Fibroblast of lung (primary cell): ENCODE results near the gene SLC15A5. TPM values are rescaled to one million over a fixed set of nuclear protein-coding genes. Genes with fewer than 3 reads are reported as not detected.

Experiments used
- DNase-seq, 2 donors: peaks; one replicate each; pipeline versions ENCODE4 v3.0.0 to v3.0.0-alpha.2; 2010; ENCODE audit warnings: low read depth in 2 of 2
- H2AFZ ChIP-seq: 2 replicates; pipeline ENCODE4 v1.5.1; 2012; ENCODE audit warnings: low read length, control low read depth, inconsistent platforms
- H3K27ac ChIP-seq: 2 replicates; pipeline ENCODE4 v1.5.1; 2011; ENCODE audit warnings: low read length, control low read depth; ENCODE audit not compliant: insufficient read depth
- H3K27me3 ChIP-seq: 2 replicates; pipeline ENCODE4 v1.5.1; 2011; ENCODE audit warnings: mild to moderate bottlenecking, low read length; ENCODE audit not compliant: control insufficient read depth, insufficient read depth
- H3K36me3 ChIP-seq: 2 replicates; pipeline ENCODE4 v1.5.1; 2011; ENCODE audit warnings: low read length; ENCODE audit not compliant: control insufficient read depth, insufficient read depth
- H3K4me1 ChIP-seq: 2 replicates; pipeline ENCODE4 v1.5.1; 2011; ENCODE audit warnings: low read length; ENCODE audit not compliant: control insufficient read depth, insufficient read depth; ENCODE audit errors: extremely low read depth
- H3K4me2 ChIP-seq: 2 replicates; pipeline ENCODE4 v1.5.1; 2011; ENCODE audit warnings: low read length, control low read depth; ENCODE audit not compliant: insufficient read depth; ENCODE audit errors: extremely low read depth
- H3K4me3 ChIP-seq, 4 experiments: fragments of 200-600 bp in 1 of 4; sonication (generic) in 1 of 4; replicated peaks in 1 of 4; 2 replicates each; pipeline ENCODE4 v1.5.1; 2011 to 2016; ENCODE audit warnings: low read length in 4 of 4, low read depth in 3 of 4, mild to moderate bottlenecking in 3 of 4, control low read depth in 2 of 4, inconsistent platforms in 1 of 4, mixed read lengths in 1 of 4; ENCODE audit not compliant: insufficient read depth in 1 of 4; ENCODE audit errors: control extremely low read depth in 1 of 4
- H3K79me2 ChIP-seq: 2 replicates; pipeline ENCODE4 v1.5.1; 2012; ENCODE audit warnings: mild to moderate bottlenecking, low read length, inconsistent platforms; ENCODE audit not compliant: control insufficient read depth, insufficient read depth
- H3K9ac ChIP-seq: 2 replicates; pipeline ENCODE4 v1.5.1; 2011; ENCODE audit warnings: mild to moderate bottlenecking, low read length, control low read depth; ENCODE audit not compliant: insufficient read depth
- H3K9me3 ChIP-seq: 2 replicates; pipeline ENCODE4 v1.5.1; 2012; ENCODE audit warnings: low read depth, low read length; ENCODE audit not compliant: control insufficient read depth, insufficient read depth
- H4K20me1 ChIP-seq: 2 replicates; pipeline ENCODE4 v1.5.1; 2011; ENCODE audit warnings: low read length; ENCODE audit not compliant: control insufficient read depth, insufficient read depth; ENCODE audit errors: extremely low read depth
- CTCF ChIP-seq, 2 donors: IDR thresholded peaks in 1 of 2; conservative IDR thresholded peaks in 1 of 2; 1 replicate in 1 of 2; 2 replicates in 1 of 2; pipeline ENCODE4 v1.5.1; 2011 to 2012; ENCODE audit warnings: low read length in 2 of 2, control low read depth in 1 of 2, inconsistent platforms in 1 of 2, low read depth in 1 of 2, mild to moderate bottlenecking in 1 of 2
- EZH2 ChIP-seq: IDR thresholded peaks from 2 replicates; pipeline ENCODE4 v1.5.1; 2012; ENCODE audit warnings: low read length, control low read depth, mild to moderate bottlenecking; ENCODE audit errors: missing control alignments
- polyA plus RNA-seq, 2 donors: library from polyadenylated mRNA; depleted of rRNA in 1 of 2; stranded (reverse) in 1 of 2; unstranded in 1 of 2; fragments of >200 nt; gene quantifications; 2 replicates each; pipeline ENCODE4 v1.2.1, GENCODE V29; 2011 to 2012; ENCODE audit warnings: missing spikeins in 1 of 2
- total RNA-seq: library from RNA; depleted of rRNA; stranded (reverse); fragments of >200 nt; gene quantifications from 2 replicates; pipeline ENCODE4 v1.2.1, GENCODE V29; 2014

SLC15A5 gene
- total and polyA plus RNA-seq, 2 donors (not counting 1 experiment from before 2014, with no cell fraction given): not detected

GRCh38 chr12:16310934-16311333 lies 33.4 kb upstream of the SLC15A5 start:
- H3K9me3 ChIP-seq: no peaks in the 10 kb centered on the region
- no peak overlapping the region for H3K4me2 ChIP-seq
- H3K27me3 ChIP-seq: no peaks in the 10 kb centered on the region
- DNase-seq: no peak
- H3K9ac ChIP-seq: no peak overlapping the region
- TF ChIP-seq CTCF (conservative IDR thresholded peaks at IDR 0.05 in 1 of 2, IDR thresholded peaks at IDR 0.05 in 1 of 2; ENCODE audit: low read depth in 1 of 2, low read length in 2 of 2): no peak
- TF ChIP-seq EZH2: no peak
- H3K4me1 ChIP-seq: no peaks in the 10 kb centered on the region
- no peaks in the 10 kb centered on the region for H3K79me2 ChIP-seq
- no peak overlapping the region for H3K27ac ChIP-seq
- H3K4me3 ChIP-seq: no peak overlapping the region
- no peaks in the 10 kb centered on the region for H4K20me1 ChIP-seq
- H2AFZ ChIP-seq: no peak overlapping the region
- no peaks in the 10 kb centered on the region for H3K36me3 ChIP-seq

GRCh38 chr12:16307856-16308475 lies 30.5 kb upstream of the SLC15A5 start:
- Histone ChIP-seq H3K36me3 (no peaks in the 10 kb centered on the region), H3K9me3 (no peaks in the 10 kb centered on the region), H4K20me1 (no peaks in the 10 kb centered on the region), H3K4me1 (no peaks in the 10 kb centered on the region), H3K9ac (no peak overlapping the region), H3K27ac (no peak overlapping the region), H3K4me3 (no peak overlapping the region), H2AFZ (no peak overlapping the region), H3K4me2 (no peak overlapping the region), H3K79me2 (no peaks in the 10 kb centered on the region), H3K27me3 (no peaks in the 10 kb centered on the region)
- DNase-seq: no peak
- TF ChIP-seq EZH2 (no peak), CTCF (conservative IDR thresholded peaks at IDR 0.05 in 1 of 2, IDR thresholded peaks at IDR 0.05 in 1 of 2; ENCODE audit: low read depth in 1 of 2, low read length in 2 of 2) (no peak)

- Histone ChIP-seq H3K4me2 (no peak overlapping the region), H4K20me1 (no peaks in the 10 kb centered on the region), H3K27me3 (no peaks in the 10 kb centered on the region), H3K9me3 (no peaks in the 10 kb centered on the region), H3K79me2 (no peaks in the 10 kb centered on the region), H3K27ac (no peak overlapping the region), H3K4me1 (no peaks in the 10 kb centered on the region), H3K4me3 (no peak overlapping the region), H3K36me3 (no peaks in the 10 kb centered on the region), H3K9ac (no peak overlapping the region), H2AFZ (no peak overlapping the region)
- TF ChIP-seq CTCF (conservative IDR thresholded peaks at IDR 0.05 in 1 of 2, IDR thresholded peaks at IDR 0.05 in 1 of 2; ENCODE audit: low read depth in 1 of 2, low read length in 2 of 2) (no peak), EZH2 (no peak)
- DNase-seq: no peak
These were observed 26.5 kb upstream of the SLC15A5 start for GRCh38 chr12:16303939-16304338.
